ENCODE results near the gene SCP2D1.

Gene SCP2D1

DNA sequence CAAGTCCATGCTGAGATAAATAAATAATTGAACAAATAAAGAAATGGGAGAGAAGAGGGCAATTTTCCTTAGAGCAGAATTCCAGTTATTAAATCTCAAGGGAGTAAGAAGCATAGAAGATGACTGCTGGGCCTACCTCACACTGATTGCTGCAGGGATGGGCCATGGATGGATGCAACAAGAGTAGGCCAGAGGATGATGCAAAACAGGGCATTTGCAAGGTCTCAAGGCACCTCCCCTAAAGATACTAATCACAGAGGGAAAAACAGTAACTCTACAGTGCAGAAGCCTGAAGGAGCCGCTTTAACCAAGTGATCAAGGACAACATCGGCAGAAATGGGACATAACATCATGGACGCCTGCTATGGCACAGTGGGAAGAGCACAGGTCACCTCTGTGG, 1.7 kb upstream of the SCP2D1 start:
- no peak for DNase-seq (ENCODE audit: low read depth in 2 of 2, low spot score in 1 of 2)

- DNase-seq (ENCODE audit: low read depth in 2 of 2, low spot score in 1 of 2): no peak
Observed at GRCh38 chr20:18815194-18815942, 1.8 kb downstream of the SCP2D1 start.

DNA sequence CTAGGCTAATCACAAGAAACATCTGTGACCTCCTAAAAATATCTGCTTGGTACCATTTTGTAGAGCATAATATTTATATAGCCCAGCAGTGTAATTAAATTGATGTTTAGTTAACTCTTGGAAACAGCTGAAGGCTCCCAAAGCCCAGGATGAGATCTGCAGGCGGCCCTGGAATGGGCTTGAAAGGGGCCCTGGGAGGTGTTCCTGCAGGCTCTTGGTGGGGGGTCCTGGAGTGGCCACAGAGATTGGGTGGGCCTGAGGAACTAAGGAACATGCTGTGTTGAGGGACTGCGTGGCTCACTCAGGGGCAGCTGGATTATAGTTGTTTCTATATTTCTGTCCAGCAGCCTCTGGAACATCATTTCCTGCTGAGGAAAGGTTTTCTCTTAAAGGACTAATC, 9.2 kb downstream of the SCP2D1 start:
- DNase-seq (ENCODE audit: low read depth in 2 of 2, low spot score in 1 of 2): no peak

- no peak for DNase-seq (ENCODE audit: low read depth in 2 of 2, low spot score in 1 of 2)
Observed at GRCh38 chr20:18831830-18832499, 18.4 kb downstream of the SCP2D1 start.

DNA sequence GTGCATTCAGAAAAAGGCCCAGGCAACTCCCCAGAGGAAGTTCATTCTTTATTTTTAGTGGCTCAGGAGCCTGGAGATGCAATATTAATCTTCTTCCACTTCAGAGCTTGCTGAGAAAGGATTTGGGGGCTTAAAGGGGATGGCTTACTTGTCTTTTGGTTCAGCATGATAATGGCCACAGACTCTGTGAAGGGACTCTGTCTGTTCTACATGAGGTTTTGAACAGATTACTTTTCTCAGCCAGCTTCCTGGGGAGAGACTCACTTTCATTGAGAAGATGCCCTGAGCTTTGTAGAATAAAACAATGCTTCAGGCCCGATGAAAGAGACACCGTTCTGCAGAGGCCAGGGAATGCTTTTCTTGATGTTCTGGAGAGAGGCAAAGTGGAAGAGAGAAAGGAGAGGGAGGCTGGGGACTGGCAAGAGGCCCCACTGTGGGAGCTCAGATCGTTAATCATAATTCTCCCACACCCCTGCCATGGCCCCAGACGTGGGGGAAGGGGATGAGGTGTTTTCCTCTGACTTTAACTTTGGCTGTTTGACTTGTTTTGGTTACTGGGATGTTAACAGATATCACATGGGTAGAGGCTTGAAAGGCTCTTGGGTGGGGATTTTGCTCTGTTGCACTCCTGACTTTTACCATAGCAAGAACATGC, 19.1 kb downstream of the SCP2D1 start:
- DNase-seq (ENCODE audit: low read depth in 2 of 2, low spot score in 1 of 2): no peak

DNA sequence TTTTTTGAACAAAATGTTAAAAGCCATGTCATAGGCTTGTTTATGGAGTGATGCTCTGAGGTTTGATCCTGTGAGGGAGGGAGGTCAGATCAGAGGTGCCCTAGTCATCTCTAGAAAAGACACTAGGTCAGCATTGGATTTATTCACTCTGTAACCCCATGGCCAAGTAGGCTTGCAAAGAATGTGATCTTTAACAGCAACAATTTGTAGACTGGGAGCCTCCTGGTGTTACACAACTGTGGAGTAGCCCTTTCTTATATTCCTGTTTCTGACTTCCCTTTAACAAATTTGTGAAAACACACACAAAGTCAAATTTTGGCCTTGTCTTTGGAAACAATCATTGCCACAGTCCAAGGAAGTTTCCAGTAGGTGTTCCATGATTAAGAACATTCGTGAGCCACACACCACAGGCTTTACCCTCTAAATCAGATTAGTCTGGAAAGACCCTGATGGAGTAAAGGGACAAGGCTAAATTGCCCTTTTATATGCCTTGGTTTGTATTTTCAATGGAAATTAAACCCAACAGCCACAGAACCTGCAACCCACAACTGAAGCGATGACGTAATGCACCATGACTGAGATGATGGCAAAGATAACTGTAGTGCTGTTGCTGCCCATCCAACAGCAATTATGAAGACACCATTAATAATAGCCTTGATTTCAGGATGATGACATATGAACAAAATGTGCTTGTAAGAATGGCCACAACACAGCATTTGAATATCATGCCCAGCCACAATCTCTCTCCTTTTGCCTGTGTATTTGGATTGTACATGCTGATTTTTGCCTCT, 22.1 kb downstream of the SCP2D1 start:
- no peak for DNase-seq (ENCODE audit: low read depth in 2 of 2, low spot score in 1 of 2)

GRCh38 chr20:18837718-18838117, 24.1 kb downstream of the SCP2D1 start:
- DNase-seq (ENCODE audit: low read depth in 2 of 2, low spot score in 1 of 2): no peak

- no peak for DNase-seq (ENCODE audit: low read depth in 2 of 2, low spot score in 1 of 2)
Observed at GRCh38 chr20:18839507-18840247, 26.1 kb downstream of the SCP2D1 start.

GRCh38 chr20:18840248-18840645, 26.7 kb downstream of the SCP2D1 start:
- DNase-seq (ENCODE audit: low read depth in 2 of 2, low spot score in 1 of 2): no peak

DNA sequence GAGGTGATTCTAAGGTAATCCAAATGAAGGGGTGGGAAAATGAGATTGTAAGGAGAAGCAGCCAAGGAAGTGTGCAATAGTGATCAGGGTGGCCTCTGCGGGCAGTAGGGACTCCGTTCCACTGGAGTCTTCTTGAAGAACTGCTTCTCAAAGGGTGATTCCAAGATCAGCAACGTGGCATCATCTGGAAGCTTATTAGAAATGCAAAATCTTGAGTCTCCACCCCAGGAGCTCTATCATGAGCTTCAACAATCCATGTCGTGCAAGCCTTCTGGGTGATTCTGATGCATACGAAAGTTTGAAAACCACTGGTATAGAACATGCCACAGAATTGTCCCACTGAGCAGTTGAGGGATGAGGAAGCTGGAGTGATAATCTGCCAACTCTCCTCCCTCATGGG, 31.4 kb downstream of the SCP2D1 start:
- no peak for DNase-seq (ENCODE audit: low read depth in 2 of 2, low spot score in 1 of 2)

DNA sequence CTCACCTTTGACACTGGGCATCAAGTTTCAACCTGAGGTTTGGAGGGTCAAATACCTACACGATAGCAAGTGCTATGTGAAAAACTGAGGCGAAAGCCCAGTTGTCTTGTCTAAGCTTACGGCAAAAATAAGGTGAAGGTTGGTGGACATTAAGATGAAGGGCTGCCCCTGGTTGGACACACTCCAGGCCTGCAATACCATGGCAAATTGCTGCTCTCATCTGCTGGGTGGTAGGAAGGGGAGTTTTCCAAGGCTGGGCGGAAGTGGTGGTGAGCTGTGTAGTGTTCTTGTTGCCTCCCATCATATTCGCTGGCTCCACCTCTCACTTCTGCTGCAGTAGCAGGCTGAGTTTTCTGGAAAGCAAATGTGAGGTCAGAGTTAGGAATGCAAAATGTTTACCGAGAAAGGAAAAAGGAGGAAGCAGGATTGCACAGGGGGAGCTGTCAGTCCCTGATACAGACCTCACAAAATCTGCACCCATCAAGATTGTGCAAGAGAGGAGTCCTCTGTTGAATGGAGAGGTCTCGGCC, 33.7 kb downstream of the SCP2D1 start:
- no peak for DNase-seq (ENCODE audit: low read depth in 2 of 2, low spot score in 1 of 2)

DNA sequence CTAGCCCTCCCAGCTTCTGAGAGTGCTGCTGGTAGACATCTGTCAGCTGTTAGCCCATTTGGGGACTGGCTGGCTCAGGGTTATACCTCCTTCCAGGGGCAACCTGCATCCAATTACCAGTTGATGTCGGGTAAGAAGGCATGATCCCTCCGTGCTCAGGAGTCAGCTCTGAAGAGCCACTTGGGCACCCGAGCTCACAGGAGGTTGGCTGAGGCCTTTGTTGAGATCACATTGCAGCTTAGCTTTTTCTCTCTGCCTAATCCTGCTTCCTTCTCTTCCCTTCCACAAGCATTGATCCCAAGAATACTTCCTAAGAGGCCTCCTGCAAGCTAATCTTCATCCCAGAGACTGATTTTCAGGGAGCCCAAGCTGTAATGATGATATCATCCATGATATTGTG, 35.5 kb downstream of the SCP2D1 start:
- no peak for DNase-seq (ENCODE audit: low read depth in 2 of 2, low spot score in 1 of 2)

GRCh38 chr20:18851629-18852028, 38.0 kb downstream of the SCP2D1 start:
- DNase-seq (ENCODE audit: low read depth in 2 of 2, low spot score in 1 of 2): no peak

DNA sequence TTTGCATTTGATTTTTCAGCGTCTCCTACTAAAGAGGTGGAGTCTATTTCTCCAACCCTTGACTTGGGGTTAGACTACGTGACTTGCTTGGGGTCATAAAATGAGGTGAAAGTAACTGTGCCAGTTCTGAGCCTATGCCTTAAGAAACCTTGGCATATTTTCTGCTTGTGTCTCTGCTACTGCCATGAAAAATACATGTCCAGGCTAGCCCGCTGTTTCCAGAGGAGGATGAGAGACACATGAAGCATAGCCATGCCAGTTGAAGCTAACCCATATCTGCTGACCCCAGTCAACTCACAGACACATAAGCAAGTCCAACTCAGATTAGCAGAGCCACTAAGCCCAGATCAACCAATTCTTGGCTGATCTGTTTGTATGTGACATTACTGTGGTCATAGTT, 38.7 kb downstream of the SCP2D1 start:
- no peak for DNase-seq (ENCODE audit: low read depth in 2 of 2, low spot score in 1 of 2)

- DNase-seq (ENCODE audit: low read depth in 2 of 2, low spot score in 1 of 2): no peak
Observed at GRCh38 chr20:18853216-18853615, 39.6 kb downstream of the SCP2D1 start.

- no peak for DNase-seq (ENCODE audit: low read depth in 2 of 2, low spot score in 1 of 2)
Observed at GRCh38 chr20:18853946-18854646, 40.5 kb downstream of the SCP2D1 start.

DNA sequence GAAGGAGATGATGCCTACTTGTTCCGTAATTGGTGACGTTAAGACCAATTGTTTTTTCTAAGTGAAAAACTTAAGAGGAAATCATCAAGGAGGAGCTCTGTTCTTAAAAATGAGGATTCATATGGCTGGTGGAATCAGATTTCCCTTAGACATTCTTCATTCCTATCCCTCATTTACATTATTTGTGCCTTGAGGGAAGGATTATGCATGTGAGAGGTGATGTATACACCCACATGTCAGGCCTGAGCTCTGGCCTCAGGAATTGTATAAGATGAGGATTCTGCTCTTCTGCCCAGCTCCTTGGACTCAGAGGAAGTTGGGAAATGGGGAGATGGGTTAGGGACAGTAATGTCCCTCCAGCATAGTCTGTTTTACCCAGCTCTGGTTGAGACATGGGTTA, 42.3 kb downstream of the SCP2D1 start:
- DNase-seq (ENCODE audit: low read depth in 2 of 2, low spot score in 1 of 2): no peak

DNA sequence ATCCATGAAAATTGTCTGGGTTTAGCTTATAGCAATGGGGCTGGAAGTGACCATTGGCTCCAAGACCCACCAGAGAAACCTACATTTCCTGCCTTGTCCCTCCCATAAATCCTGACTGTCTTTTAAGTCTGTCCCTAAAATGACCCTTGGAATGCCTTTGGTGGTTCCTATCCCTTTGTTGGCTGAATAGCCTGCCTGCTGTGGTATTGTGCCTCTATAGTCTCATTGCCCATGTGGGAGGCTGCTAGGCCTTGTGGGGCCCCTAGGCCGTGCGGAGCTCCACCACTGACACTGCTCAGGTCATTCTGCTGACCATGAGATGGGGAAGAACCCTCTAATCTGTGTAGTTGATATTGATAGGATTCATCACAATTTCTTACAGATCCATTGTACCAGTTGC, 43.3 kb downstream of the SCP2D1 start:
- DNase-seq (ENCODE audit: low read depth in 2 of 2, low spot score in 1 of 2): no peak

DNA sequence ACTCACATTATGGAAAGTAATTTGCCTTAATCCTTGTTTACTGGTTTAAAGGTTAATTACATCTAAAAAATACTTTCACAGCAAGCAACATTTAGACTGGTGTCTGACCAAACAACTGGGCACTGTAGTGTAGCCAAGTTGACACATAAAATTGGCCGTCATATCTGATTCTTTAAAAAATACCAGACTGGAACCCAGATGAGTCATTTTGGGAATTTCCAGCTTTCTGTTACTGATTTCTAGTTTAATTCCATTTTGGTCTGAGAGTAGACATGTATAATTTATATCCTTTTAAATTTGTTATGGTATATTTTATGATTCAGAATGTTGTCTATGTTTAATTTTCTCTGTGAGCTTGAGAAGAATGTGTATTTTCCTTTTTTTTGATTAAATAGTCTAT, 44.1 kb downstream of the SCP2D1 start:
- no peak for DNase-seq (ENCODE audit: low read depth in 2 of 2, low spot score in 1 of 2)

GRCh38 chr20:18858816-18859215, 45.2 kb downstream of the SCP2D1 start:
- DNase-seq (ENCODE audit: low read depth in 2 of 2, low spot score in 1 of 2): no peak
